ENCODE measurements around the gene SYT17. TPM values are rescaled to one million over a fixed set of nuclear protein-coding genes. Genes with fewer than 3 reads are reported as not detected.
A peak's percentile ranks its signal among the peaks of the same experiment; 100 is the strongest.

SYT17 gene
- total RNA-seq (2014; rRNA removed; shearing (Covaris generic)) = 0.29 and 0.88 TPM in 2 replicates

DNA sequence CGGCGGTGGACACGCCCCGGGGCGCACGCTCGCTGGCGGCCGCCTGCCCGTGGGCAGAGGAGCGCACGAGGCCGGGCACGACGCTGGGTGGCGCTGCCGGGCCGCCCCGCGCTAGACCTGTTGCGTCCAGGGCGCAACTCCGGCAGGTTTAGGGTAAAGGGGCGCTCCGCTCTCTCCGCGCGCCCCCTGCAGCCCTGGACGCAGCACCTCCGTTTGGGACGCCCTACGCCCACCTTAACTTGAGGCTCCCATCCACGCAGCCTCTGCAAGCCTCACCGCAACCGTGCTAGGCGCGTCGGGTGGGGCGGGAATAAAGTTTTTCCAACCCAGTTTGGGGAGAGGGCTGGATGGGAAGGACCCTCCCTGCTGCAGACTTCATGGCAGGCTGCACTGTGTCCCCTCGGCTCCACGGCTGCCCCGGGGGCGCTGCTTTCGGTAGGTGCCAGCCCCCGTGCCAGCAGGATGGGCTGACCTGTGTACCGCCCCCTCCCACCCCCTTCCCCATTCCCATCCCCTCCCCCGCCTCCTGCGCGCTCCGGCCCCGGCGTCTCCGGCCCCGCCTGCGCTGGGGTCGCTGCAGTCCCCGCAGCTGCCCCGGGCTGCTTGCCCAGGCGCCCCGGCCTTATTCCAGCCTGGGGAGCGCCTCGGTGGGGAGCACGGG, at the start of gene SYT17:
Gene SYT17, plus strand, starts transcription at position 531 of the 661 bp plus-strand sequence. CDS start 407 bp downstream, outside the sequence.
- peaks cover 27% of the 10 kb centered on the region for H3K27me3 ChIP-seq (replicated peaks)
- H3K4me3 ChIP-seq = peak within 1 kb of the TSS; percentile 37
- DNase-seq (ENCODE audit: low read depth in 1 of 2, low spot score in 2 of 2) = peak; percentile 48 to 64
- H3K36me3 ChIP-seq = no peaks in the 10 kb centered on the region
- H3K27ac ChIP-seq = no peak within 1 kb of the TSS
- no peaks in the 10 kb centered on the region for H3K9me3 ChIP-seq (replicated peaks)
- H3K4me1 ChIP-seq (replicated peaks) = peaks cover 19% of the 10 kb centered on the region

DNA sequence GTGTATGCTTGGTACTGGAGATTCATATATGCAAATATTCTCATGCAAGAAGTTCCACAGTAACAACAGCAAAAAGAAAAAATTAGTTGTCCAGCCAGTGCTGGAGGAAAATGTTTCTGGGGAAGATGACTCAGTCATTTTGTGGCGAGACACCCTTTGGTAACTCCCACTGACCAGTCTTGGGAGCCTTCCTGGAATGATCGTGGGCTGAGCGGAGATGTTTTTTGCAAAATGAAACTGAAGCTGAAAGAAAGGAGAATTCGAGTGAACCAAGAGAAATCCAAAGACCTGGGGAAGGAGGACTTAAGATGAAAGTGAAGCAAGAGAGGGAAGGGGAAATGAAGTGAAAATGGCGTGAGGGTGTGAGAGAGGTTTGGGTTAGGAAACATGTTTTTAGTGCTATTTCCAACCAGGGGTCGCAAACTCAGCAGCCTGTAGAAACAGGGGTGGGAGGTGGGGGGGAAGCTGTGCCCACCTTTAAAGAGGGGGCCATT, 49.1 kb upstream of the SYT17 start:
- peaks cover 67% of the 10 kb centered on the region for H3K36me3 ChIP-seq

DNA sequence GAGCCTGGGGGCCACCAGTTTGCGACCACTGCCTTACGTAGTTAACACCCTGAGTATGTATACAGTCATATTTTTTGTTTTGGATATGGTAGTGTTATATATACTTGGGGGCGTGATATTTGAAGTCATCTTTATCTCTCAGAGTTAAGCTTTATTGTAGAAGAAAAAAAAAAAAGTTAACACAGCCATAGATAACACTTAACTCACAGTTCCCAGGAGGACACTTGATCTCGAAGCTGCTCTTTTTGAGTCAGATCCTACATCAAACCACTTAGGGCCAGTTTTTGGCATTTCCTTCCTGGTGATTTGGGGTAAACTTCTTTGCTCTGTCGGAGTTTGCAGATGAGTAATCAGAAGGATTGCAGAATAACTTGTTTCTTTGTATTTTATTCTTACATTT, 48.5 kb upstream of the SYT17 start:
- peak in 1 of 2 experiments; percentile 40 for DNase-seq (ENCODE audit: low read depth in 1 of 2, low spot score in 2 of 2)
- H3K27ac ChIP-seq = peak overlapping the region; percentile 79
- no peak overlapping the region for H3K4me3 ChIP-seq
- H3K9me3 ChIP-seq (replicated peaks) = no peaks in the 10 kb centered on the region
- H3K27me3 ChIP-seq (replicated peaks) = no peaks in the 10 kb centered on the region
- H3K36me3 ChIP-seq = peaks cover 65% of the 10 kb centered on the region
- H3K4me1 ChIP-seq (replicated peaks) = peaks cover 58% of the 10 kb centered on the region

More for the DNA sequence above, 49.1 kb upstream of the SYT17 start:
- Histone ChIP-seq H3K4me3 (peak overlapping the region; percentile 31), H3K27me3 (replicated peaks) (no peaks in the 10 kb centered on the region), H3K9me3 (replicated peaks) (peaks cover 3% of the 10 kb centered on the region; the same call in 1 of the 2 replicates), H3K4me1 (replicated peaks) (peaks cover 61% of the 10 kb centered on the region), H3K27ac (peak overlapping the region; percentile 79)
- peak; percentile 73 to 82 for DNase-seq (ENCODE audit: low read depth in 1 of 2, low spot score in 2 of 2)

- H3K27ac ChIP-seq = no peak overlapping the region
- no peaks in the 10 kb centered on the region for H3K9me3 ChIP-seq (replicated peaks)
- H3K4me1 ChIP-seq (replicated peaks) = peaks cover 24% of the 10 kb centered on the region
- no peak overlapping the region for H3K4me3 ChIP-seq
- H3K36me3 ChIP-seq = peaks cover 33% of the 10 kb centered on the region
- no peaks in the 10 kb centered on the region for H3K27me3 ChIP-seq (replicated peaks)
- peak; percentile 55 to 67 for DNase-seq (ENCODE audit: low read depth in 1 of 2, low spot score in 2 of 2)
Measured at GRCh38 chr16:19123535-19124178, 44.4 kb upstream of the SYT17 start.

- no peak for DNase-seq (ENCODE audit: low read depth in 1 of 2, low spot score in 2 of 2)
- Histone ChIP-seq H3K4me1 (replicated peaks) (peaks cover 36% of the 10 kb centered on the region), H3K27me3 (replicated peaks) (no peaks in the 10 kb centered on the region), H3K4me3 (no peak overlapping the region), H3K27ac (no peak overlapping the region), H3K36me3 (peaks cover 21% of the 10 kb centered on the region), H3K9me3 (replicated peaks) (no peaks in the 10 kb centered on the region)
Measured at GRCh38 chr16:19126300-19126699, 41.7 kb upstream of the SYT17 start.

DNA sequence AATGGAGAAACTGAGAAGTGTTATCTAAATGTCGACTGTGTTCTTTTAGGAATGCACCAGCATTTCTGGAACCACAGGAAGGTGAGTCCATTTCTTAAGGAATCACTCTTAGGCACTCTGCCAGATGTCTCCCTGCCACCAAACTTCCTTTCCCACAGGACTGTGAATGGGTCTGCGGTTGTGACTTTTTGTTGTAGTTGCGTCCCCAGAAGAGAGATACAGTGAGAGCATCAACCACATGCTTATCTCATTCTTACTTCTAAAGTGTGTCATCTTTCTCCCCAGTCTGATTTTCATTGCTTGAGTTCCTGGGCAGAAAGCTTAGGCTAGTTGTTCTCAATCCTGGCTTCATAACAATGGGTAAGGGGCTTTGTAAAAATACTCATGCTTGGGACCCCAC, 40.8 kb upstream of the SYT17 start:
- no peak for DNase-seq (ENCODE audit: low read depth in 1 of 2, low spot score in 2 of 2)
- Histone ChIP-seq H3K36me3 (peaks cover 14% of the 10 kb centered on the region; the same call in 1 of the 2 replicates), H3K27ac (no peak overlapping the region), H3K27me3 (replicated peaks) (no peaks in the 10 kb centered on the region), H3K4me3 (no peak overlapping the region), H3K4me1 (replicated peaks) (peaks cover 45% of the 10 kb centered on the region), H3K9me3 (replicated peaks) (no peaks in the 10 kb centered on the region)

DNA sequence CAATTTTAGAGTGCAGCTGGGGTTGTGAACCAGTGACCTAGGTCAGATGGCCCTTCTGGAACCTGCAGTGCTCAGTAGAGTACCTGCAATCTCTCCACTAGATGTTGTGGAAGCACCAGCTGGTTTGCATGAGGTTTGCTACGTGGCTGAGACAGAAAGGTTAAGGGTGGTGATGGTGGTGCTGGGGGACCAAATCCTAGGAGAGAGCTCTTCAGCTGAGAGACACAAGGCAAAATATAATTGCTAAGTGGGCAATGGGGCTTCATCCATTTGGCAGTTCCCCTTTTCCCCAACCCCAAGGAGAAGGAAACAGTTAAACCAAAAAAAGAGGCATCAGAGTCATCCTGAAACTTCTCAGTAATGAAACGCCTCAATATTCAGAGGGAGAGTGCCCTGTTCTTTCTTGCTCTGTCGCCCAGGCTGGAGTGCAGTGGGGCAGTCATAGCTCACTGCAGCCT, 40.3 kb upstream of the SYT17 start:
- DNase-seq (ENCODE audit: low read depth in 1 of 2, low spot score in 2 of 2) = no peak
- H3K27ac ChIP-seq = no peak overlapping the region
- peaks cover 50% of the 10 kb centered on the region for H3K4me1 ChIP-seq (replicated peaks)
- no peaks in the 10 kb centered on the region for H3K27me3 ChIP-seq (replicated peaks)
- H3K4me3 ChIP-seq = no peak overlapping the region
- no peaks in the 10 kb centered on the region for H3K9me3 ChIP-seq (replicated peaks)
- H3K36me3 ChIP-seq = peaks cover 11% of the 10 kb centered on the region; the same call in 1 of the 2 replicates

DNA sequence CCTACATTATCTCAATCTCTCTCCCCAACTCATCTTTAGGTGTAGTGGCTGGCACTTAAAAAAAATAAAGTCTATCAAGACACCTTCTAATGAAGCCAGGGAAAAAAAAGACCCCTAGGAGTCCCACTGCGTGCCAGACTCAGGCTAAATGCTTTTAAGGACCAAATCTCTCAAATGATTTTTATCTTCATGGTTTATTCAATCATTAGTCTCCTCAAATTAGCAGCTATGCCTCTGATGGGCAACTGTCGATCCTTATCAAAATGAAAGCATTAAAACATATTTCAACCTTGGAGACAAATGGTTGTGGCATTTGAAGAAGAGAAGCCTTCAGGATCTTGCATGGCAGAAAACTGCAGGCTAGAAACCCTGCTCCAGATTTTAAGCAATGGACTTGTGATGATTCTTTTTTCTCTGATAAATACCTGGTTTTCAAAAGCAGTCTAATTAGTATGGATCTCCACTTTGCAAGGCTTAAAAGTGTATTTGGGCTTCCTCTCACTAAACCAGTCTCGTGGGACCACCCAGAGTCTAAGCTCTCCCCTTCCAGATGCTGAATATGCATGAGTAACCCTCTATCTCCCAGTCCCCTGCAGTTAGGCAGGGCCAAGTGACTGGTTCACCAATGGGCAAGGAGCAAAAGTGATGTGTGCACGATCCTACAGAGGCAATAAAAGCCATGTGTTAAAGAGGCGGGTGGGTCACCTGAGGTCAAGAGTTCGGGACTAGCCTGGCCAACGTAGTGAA, 39.4 kb upstream of the SYT17 start:
- H3K27me3 ChIP-seq (replicated peaks) = no peaks in the 10 kb centered on the region
- no peak for DNase-seq (ENCODE audit: low read depth in 1 of 2, low spot score in 2 of 2)
- peaks cover 10% of the 10 kb centered on the region; the same call in 1 of the 2 replicates for H3K36me3 ChIP-seq
- H3K4me3 ChIP-seq = no peak overlapping the region
- H3K27ac ChIP-seq = no peak overlapping the region
- no peaks in the 10 kb centered on the region for H3K9me3 ChIP-seq (replicated peaks)
- peaks cover 49% of the 10 kb centered on the region for H3K4me1 ChIP-seq (replicated peaks)

DNA sequence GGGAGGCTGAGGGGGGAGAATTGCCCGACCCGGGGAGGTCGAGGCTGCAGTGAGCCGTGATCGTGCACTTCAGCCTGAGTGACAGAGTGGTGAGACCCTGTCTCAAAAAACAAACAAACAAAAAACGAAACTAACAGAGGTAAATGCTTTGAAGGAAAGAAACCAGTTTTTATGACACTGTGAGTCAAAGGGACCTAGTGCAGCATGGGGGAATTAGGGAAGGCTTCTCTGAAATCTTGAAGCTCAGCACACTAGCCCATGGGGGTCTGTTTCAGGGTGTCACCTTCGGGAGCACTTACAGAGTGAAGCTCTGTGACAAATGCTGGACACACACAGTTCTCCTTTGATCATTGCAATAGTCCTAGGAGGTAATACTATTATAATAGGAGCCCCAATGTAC, 37.7 kb upstream of the SYT17 start:
- Histone ChIP-seq H3K9me3 (replicated peaks) (no peaks in the 10 kb centered on the region), H3K36me3 (peaks cover 5% of the 10 kb centered on the region; the same call in 1 of the 2 replicates), H3K27me3 (replicated peaks) (no peaks in the 10 kb centered on the region), H3K4me1 (replicated peaks) (peaks cover 54% of the 10 kb centered on the region), H3K27ac (peak overlapping the region; percentile 86), H3K4me3 (no peak overlapping the region)
- no peak for DNase-seq (ENCODE audit: low read depth in 1 of 2, low spot score in 2 of 2)

- Histone ChIP-seq H3K4me1 (replicated peaks) (peaks cover 61% of the 10 kb centered on the region), H3K9me3 (replicated peaks) (no peaks in the 10 kb centered on the region), H3K27me3 (replicated peaks) (no peaks in the 10 kb centered on the region), H3K27ac (peak overlapping the region; percentile 86), H3K36me3 (no peaks in the 10 kb centered on the region), H3K4me3 (peak overlapping the region; percentile 1)
- DNase-seq (ENCODE audit: low read depth in 1 of 2, low spot score in 2 of 2) = peak; percentile 82 to 90
Measured at GRCh38 chr16:19130852-19131824, 36.9 kb upstream of the SYT17 start.

DNA sequence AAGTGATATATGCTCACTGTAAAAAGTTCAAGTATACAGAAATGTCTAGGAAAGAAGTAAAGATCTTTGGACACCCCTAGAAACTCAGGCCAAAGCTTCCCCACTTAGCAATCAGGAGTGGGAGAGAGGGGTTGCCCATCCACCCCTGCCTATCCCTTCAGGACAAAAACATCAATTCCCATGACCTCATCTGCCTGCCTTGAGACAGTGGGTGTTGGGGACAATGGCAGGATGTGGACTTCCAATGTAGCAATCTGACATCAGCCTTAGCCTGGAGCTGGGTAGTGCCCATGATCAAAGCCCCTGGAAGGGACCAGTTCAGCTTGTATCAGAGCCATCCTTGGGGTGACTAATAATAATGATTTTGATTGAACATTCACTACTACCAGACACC, 36.2 kb upstream of the SYT17 start:
- Histone ChIP-seq H3K27ac (peak overlapping the region; percentile 86), H3K9me3 (replicated peaks) (no peaks in the 10 kb centered on the region), H3K4me1 (replicated peaks) (peaks cover 68% of the 10 kb centered on the region), H3K4me3 (no peak overlapping the region), H3K27me3 (replicated peaks) (no peaks in the 10 kb centered on the region), H3K36me3 (no peaks in the 10 kb centered on the region)
- DNase-seq (ENCODE audit: low read depth in 1 of 2, low spot score in 2 of 2) = peak in 1 of 2 experiments; percentile 67

GRCh38 chr16:19132255-19132654, 35.8 kb upstream of the SYT17 start:
- H3K9me3 ChIP-seq (replicated peaks) = no peaks in the 10 kb centered on the region
- DNase-seq (ENCODE audit: low read depth in 1 of 2, low spot score in 2 of 2) = no peak
- peak overlapping the region; percentile 86 for H3K27ac ChIP-seq
- H3K4me3 ChIP-seq = no peak overlapping the region
- H3K36me3 ChIP-seq = no peaks in the 10 kb centered on the region
- no peaks in the 10 kb centered on the region for H3K27me3 ChIP-seq (replicated peaks)
- peaks cover 72% of the 10 kb centered on the region for H3K4me1 ChIP-seq (replicated peaks)

GRCh38 chr16:19132898-19133297, 35.1 kb upstream of the SYT17 start:
- Histone ChIP-seq H3K4me3 (no peak overlapping the region), H3K27me3 (replicated peaks) (no peaks in the 10 kb centered on the region), H3K27ac (peak overlapping the region; percentile 86; the same call in 1 of the 2 replicates), H3K36me3 (no peaks in the 10 kb centered on the region), H3K9me3 (replicated peaks) (no peaks in the 10 kb centered on the region), H3K4me1 (replicated peaks) (peaks cover 77% of the 10 kb centered on the region)
- no peak for DNase-seq (ENCODE audit: low read depth in 1 of 2, low spot score in 2 of 2)

Data from SJSA1 (cell line).